ENCODE data around the gene FAM221A.
"Not testable (repeated sequence)": the region's sequence is repeated elsewhere in the genome, so short reads cannot be mapped to it uniquely, and the experiment has no call there.

Gene FAM221A

GRCh38 chr7:23709081-23709750 lies 29.2 kb downstream of the FAM221A start:
- DNase-seq: no peak

- no peak for DNase-seq
These were observed 30.0 kb downstream of the FAM221A start, which contains the start of gene STK31 for GRCh38 chr7:23710000-23710399. Gene STK31, plus strand, starts transcription at chr7:23710219. Its CDS starts 67 bp downstream, at chr7:23710286.

GRCh38 chr7:23712368-23713284 lies 32.6 kb downstream of the FAM221A start:
- DNase-seq: peak; percentile 26

GRCh38 chr7:23713285-23714149 lies 33.5 kb downstream of the FAM221A start:
- DNase-seq: peak; percentile 62

GRCh38 chr7:23714150-23714464 lies 34.1 kb downstream of the FAM221A start:
- no peak for DNase-seq

- DNase-seq: no peak
These were observed 34.6 kb downstream of the FAM221A start for GRCh38 chr7:23714579-23714978.

GRCh38 chr7:23715099-23715498 lies 35.1 kb downstream of the FAM221A start:
- DNase-seq: no peak

- no peak for DNase-seq
These were observed 37.8 kb downstream of the FAM221A start for GRCh38 chr7:23717788-23718187.

- no peak for DNase-seq
These were observed 41.5 kb downstream of the FAM221A start for GRCh38 chr7:23721456-23721855.

- DNase-seq: not testable (repeated sequence)
These were observed 42.7 kb downstream of the FAM221A start for GRCh38 chr7:23722587-23723216.

GRCh38 chr7:23724113-23724512 lies 44.1 kb downstream of the FAM221A start:
- not testable (repeated sequence) for DNase-seq

- DNase-seq: no peak
These were observed 62.1 kb downstream of the FAM221A start for GRCh38 chr7:23742051-23742450.

- DNase-seq: no peak
These were observed 63.2 kb downstream of the FAM221A start for GRCh38 chr7:23743226-23743625.

- DNase-seq: no peak
These were observed 66.6 kb downstream of the FAM221A start for GRCh38 chr7:23746629-23747028.

GRCh38 chr7:23751852-23752251 lies 71.9 kb downstream of the FAM221A start:
- DNase-seq: no peak
